ENCODE measurements around the gene KLK13.

DNA sequence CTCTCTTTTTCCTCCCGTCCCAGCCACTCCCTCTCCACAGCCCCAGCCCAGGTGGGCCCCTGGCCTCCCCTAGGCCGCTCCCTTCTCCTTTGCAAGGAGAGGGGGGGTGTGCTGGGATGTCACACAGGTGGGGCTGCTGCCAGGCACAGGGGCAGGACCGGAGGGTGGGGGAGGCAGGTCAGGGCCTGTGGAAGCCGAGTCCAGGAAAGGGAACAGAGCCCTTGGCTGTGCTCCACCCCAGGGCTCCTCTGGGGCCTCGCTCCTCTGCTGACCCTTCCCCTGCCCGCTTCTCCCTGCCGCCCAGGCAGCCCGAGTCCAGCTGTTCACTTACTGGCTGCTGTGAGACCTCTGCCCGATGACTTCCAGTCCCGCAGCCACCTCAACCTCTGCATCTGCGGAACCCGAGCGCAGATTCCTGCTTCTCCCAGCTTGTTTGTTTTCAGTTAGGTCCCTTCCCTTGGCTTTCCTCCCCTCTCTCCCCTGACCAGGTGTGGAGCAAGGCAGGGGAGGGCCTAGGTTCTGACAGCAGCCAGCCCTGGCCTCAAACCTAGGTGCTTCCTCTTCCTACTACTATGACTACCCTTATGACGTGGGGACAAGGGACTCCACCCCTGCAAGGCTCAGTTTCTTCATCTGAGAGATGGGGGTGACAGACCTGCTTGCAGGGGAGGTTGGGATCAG lies 37.6 kb downstream of the KLK13 start:
- TF ChIP-seq, protein P1, sequence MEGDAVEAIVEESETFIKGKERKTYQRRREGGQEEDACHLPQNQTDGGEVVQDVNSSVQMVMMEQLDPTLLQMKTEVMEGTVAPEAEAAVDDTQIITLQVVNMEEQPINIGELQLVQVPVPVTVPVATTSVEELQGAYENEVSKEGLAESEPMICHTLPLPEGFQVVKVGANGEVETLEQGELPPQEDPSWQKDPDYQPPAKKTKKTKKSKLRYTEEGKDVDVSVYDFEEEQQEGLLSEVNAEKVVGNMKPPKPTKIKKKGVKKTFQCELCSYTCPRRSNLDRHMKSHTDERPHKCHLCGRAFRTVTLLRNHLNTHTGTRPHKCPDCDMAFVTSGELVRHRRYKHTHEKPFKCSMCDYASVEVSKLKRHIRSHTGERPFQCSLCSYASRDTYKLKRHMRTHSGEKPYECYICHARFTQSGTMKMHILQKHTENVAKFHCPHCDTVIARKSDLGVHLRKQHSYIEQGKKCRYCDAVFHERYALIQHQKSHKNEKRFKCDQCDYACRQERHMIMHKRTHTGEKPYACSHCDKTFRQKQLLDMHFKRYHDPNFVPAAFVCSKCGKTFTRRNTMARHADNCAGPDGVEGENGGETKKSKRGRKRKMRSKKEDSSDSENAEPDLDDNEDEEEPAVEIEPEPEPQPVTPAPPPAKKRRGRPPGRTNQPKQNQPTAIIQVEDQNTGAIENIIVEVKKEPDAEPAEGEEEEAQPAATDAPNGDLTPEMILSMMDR (IDR thresholded peaks at IDR 0.05) = no peak
- TF ChIP-seq POLR2A (IDR thresholded peaks at IDR 0.05) = no peak

All from thyroid gland (tissue), 4 donors.